Duodenal mucosa (tissue), 2 donors: ENCODE results near the gene SETX.

Source experiments
- H3K27ac ChIP-seq: one replicate; pipeline ENCODE4 v1.7.0; 2013; ENCODE audit warnings: low read depth, low read length
- H3K27me3 ChIP-seq, 2 donors: one replicate each; pipeline ENCODE4 v1.7.0; 2013; ENCODE audit warnings: low read length in 2 of 2, control low read depth in 1 of 2; ENCODE audit not compliant: insufficient read depth in 2 of 2, control insufficient read depth in 1 of 2
- H3K36me3 ChIP-seq, 2 donors: one replicate each; pipeline ENCODE4 v1.7.0; 2013; ENCODE audit warnings: low read length in 2 of 2, control low read depth in 1 of 2; ENCODE audit not compliant: insufficient read depth in 2 of 2, control insufficient read depth in 1 of 2
- H3K4me1 ChIP-seq, 2 donors: one replicate each; pipeline ENCODE4 v1.7.0; 2013; ENCODE audit warnings: low read length in 2 of 2, control low read depth in 1 of 2; ENCODE audit not compliant: insufficient read depth in 2 of 2, control insufficient read depth in 1 of 2
- H3K4me3 ChIP-seq, 2 donors: one replicate each; pipeline ENCODE4 v1.7.0; 2013; ENCODE audit warnings: low read length in 2 of 2, low read depth in 1 of 2
- H3K9ac ChIP-seq, 2 donors: one replicate each; pipeline ENCODE4 v1.7.0; 2013; ENCODE audit warnings: low read length in 2 of 2, low read depth in 1 of 2
- H3K9me3 ChIP-seq, 2 donors: one replicate each; pipeline ENCODE4 v1.7.0; 2013; ENCODE audit warnings: low read length in 2 of 2, control low read depth in 1 of 2; ENCODE audit not compliant: control insufficient read depth in 1 of 2

SETX gene

DNA sequence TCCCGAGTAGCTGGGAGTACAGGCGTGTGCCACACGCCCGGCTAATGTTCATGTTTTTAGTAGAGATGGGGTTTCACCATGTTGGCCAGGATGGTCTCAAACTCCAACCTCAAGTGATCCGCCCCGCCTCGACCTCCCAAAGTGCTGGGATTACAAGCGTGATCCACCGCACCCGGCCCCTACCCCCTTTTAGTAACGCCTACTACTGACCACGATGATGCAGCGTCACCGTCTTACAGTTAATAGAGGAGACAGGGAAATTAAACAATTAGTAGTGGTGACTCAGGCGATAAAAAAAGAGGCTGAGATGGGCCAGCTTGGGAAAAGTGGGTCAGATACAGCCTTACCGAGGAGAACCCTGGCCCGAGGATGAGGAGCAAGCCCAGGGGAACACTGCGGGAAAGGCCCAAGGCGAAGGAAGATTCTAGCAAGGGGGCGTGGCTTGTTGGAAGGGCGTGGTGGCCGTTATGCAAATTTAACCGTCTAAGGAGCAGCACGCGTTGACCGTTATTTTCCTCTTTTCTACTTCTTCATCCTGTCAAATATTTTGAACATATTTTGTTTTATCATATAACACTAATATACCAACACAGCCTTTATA lies 1.6 kb upstream of the SETX start:
- no peaks in the 10 kb centered on the region for H3K9me3 ChIP-seq
- no peak overlapping the region for H3K9ac ChIP-seq
- H3K27me3 ChIP-seq, result no peaks in the 10 kb centered on the region
- H3K36me3 ChIP-seq, result peaks cover 15 to 18% of the 10 kb centered on the region in 2 donors
- H3K4me1 ChIP-seq, result peaks cover 25 to 26% of the 10 kb centered on the region in 2 donors
- no peak overlapping the region for H3K27ac ChIP-seq
- no peak overlapping the region for H3K4me3 ChIP-seq

DNA sequence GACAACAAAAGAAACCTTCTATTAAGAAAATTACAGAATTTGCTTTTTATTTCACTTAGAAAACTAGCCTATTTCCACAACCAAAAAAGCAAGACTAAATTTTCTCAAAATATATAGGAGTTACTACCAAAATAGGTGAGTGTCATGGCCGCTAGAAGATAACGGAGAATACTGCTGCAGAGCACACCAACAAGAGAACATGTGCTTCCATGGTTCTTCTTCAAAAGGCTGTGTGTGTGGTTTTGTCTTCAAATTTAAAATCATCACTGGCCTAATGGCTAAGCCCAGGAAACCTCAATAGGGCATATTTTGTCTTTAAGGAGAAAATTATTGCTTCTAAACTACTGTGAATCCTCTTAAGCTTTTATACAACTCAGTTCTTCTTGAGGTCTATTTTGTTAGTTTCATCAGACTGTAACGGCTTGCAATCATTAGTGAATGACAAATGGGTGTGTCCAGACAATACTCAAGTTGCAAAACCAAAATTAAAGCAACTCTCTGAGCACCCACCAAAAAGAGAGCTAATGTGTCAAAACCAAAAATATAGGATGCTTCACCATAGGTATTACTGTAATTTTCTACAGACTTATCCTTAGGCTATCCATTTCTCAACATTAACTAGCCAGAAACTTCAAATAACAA lies 3.3 kb downstream of the SETX start:
- Histone ChIP-seq H3K9me3 (no peaks in the 10 kb centered on the region), H3K27me3 (no peaks in the 10 kb centered on the region), H3K36me3 (peaks cover 30 to 53% of the 10 kb centered on the region in 2 donors), H3K4me1 (peaks cover 29 to 40% of the 10 kb centered on the region in 2 donors), H3K27ac (no peak overlapping the region), H3K4me3 (peak overlapping the region; percentile 29 to 41), H3K9ac (peak overlapping the region; percentile 27 to 39)

DNA sequence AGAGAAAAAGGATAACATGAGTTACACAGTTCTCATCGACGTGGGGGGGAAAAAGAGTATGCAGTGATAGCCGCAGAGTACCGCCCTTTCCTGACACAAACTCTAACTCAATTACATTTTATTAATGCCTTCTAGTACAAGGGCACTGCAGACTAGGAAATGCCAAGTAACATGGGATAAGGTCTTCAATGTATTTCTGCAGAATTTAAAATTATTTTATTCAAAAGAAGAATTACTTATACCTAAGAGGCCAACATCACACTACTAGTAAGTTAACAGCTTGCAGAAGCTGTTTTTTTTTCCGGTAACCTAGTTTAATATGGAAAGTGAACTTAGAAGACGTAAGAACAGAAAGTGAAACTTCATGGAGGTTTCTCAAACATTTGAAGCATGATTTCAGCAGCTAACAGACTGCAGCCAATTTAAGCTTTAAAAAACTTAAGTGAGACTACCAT lies 3.9 kb downstream of the SETX start:
- no peaks in the 10 kb centered on the region for H3K9me3 ChIP-seq
- H3K27ac ChIP-seq, result no peak overlapping the region
- H3K27me3 ChIP-seq, result no peaks in the 10 kb centered on the region
- H3K36me3 ChIP-seq, result peaks cover 30 to 59% of the 10 kb centered on the region in 2 donors
- peak overlapping the region; percentile 27 to 39 for H3K9ac ChIP-seq
- peak overlapping the region; percentile 41 to 65 for H3K4me3 ChIP-seq
- peaks cover 29 to 40% of the 10 kb centered on the region in 2 donors for H3K4me1 ChIP-seq

DNA sequence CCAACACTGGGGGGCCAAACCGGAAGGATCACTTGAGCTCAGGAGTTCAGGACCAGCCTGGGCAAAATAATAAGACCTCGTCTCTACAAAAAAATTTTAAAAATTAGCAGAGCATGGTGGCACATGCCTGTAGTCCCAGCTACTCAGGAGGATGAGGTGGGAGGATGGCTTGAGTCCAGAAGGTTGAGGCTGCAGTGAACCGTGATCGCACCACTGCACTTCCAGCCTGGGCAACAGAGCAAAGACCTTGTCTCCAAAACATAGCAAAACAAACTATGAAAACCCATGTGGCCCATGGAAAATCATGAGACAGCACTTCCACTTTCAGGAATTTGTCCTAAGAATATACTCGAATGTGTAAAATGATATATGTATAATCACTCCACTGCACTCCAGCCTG lies 6.1 kb downstream of the SETX start:
- Histone ChIP-seq H3K4me3 (no peak overlapping the region), H3K27ac (no peak overlapping the region), H3K27me3 (no peaks in the 10 kb centered on the region), H3K36me3 (peaks cover 42 to 81% of the 10 kb centered on the region in 2 donors), H3K4me1 (peaks cover 27 to 36% of the 10 kb centered on the region in 2 donors), H3K9ac (no peak overlapping the region), H3K9me3 (no peaks in the 10 kb centered on the region)

DNA sequence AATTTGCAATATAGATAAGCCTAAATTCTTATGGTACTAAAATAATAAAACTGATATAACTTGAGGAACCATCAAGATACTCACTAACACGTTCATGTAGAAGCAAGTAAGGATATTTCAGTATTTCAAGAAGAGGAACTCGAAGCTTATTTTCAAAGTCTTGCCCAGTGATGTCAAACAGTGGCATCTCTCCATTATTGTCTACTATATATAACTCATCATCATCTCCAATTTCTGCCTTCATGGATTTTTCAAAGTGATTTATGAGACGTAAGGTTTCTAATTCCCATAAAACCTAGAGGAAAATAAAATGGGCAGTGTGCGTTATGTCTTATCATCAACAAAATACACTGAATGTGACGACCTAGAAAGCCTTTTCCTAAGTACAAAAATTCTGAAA lies 8.6 kb downstream of the SETX start:
- Histone ChIP-seq H3K4me1 (peaks cover 2 to 11% of the 10 kb centered on the region in 2 donors), H3K36me3 (peaks cover 40 to 85% of the 10 kb centered on the region in 2 donors), H3K27ac (no peak overlapping the region), H3K27me3 (no peaks in the 10 kb centered on the region), H3K9me3 (no peaks in the 10 kb centered on the region), H3K4me3 (no peak overlapping the region), H3K9ac (no peak overlapping the region)

DNA sequence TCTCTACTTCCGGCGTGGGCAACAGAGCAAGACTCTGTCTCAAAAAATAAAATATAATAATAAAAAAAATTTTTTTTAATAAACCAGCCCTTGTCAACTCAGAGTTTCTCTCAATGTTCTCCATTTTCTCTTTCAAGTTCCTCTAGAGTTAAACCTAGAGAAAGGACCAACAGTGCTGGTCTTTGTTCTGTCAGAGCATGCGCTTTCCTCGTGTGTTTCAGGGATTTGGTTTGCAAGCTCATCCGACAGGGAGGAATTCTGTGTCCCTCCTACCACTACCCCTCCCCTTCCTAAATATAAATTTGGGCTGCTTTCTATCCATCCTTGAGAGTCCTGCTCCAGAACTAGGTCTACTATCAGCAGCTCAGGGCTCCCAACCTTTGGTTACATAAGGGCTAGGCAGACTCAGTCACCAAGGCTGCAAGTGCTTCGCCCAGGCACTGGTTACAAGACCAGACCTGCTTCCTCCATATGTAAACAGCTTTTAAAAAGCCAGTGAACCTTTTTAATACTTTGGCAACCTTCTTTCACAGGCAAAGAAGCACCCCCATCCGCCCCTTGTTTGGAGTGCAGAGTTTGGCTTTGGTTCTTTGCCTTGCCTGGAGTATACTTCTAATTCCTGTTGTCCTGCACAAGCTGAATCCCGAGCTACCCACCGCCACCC lies 13.5 kb downstream of the SETX start:
- no peak overlapping the region for H3K9ac ChIP-seq
- peaks cover 41 to 79% of the 10 kb centered on the region in 2 donors for H3K36me3 ChIP-seq
- H3K4me1 ChIP-seq, result no peaks in the 10 kb centered on the region
- H3K27ac ChIP-seq, result no peak overlapping the region
- H3K27me3 ChIP-seq, result no peaks in the 10 kb centered on the region
- no peak overlapping the region for H3K4me3 ChIP-seq
- no peaks in the 10 kb centered on the region for H3K9me3 ChIP-seq

DNA sequence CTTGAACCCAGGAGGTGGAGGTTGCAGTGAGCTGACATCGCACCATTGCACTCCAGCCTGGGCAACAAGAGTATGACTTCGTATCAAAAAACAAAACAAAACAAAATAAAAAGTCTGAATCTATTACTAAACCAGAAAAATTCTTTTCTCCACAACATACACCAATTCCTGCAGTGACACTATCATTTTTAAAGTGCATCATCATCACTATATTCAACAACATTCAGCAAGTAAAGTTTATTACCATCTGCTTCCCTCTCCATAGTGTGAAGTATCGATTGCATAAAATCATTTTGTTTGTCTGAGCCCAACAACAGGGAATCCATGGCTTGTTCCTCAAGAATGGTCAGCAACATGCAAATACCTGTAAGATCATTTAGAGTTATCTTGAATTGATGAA lies 20.4 kb downstream of the SETX start:
- peaks cover 38 to 77% of the 10 kb centered on the region in 2 donors for H3K36me3 ChIP-seq

DNA sequence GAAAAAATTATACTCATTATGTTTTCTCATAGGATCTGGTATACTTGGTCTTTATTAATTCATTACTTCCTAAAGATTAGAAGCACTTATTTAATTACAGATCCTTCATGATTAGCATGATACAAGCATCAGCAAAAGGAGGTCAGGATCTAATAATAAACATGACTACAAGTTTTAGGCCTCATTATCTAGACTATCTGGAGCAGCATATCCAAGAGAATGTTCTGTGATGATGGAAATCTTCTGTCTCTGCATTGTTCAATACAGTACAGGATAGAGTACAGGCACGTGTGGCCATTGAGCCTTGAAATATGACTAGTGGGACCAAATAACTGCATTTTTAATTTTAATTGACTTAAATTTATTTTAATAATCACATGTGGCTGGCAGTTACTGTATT lies 21.2 kb downstream of the SETX start:
- Histone ChIP-seq H3K9me3 (no peaks in the 10 kb centered on the region), H3K36me3 (peaks cover 46 to 83% of the 10 kb centered on the region in 2 donors), H3K27ac (no peak overlapping the region), H3K27me3 (no peaks in the 10 kb centered on the region), H3K9ac (no peak overlapping the region), H3K4me1 (no peaks in the 10 kb centered on the region), H3K4me3 (no peak overlapping the region)

More for the DNA sequence above, 20.4 kb downstream of the SETX start:
- Histone ChIP-seq H3K27me3 (no peaks in the 10 kb centered on the region), H3K9me3 (no peaks in the 10 kb centered on the region), H3K4me1 (no peaks in the 10 kb centered on the region), H3K4me3 (no peak overlapping the region), H3K27ac (no peak overlapping the region), H3K9ac (no peak overlapping the region)

DNA sequence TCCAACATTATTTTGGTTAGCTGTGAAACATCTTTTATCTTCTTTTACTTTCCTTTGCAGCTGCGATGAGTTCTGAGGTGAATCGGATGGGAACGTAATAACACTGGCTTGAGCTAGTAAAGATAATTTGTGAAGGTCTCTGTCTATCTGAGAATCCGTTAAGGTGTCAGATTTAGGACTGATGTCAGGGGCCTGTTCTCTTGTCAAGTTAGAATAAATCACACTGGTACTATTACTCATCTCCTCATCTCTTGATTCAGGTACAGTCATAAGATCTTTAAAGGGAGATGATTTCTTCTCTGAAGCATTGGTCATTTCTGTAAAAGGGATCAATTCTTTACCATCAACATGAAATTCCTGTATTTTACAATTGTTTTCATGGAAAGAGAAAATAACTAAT lies 26.2 kb downstream of the SETX start:
- H3K27me3 ChIP-seq, result no peaks in the 10 kb centered on the region
- H3K27ac ChIP-seq, result no peak overlapping the region
- H3K9ac ChIP-seq, result no peak overlapping the region
- H3K9me3 ChIP-seq, result no peaks in the 10 kb centered on the region
- no peaks in the 10 kb centered on the region for H3K4me1 ChIP-seq
- no peak overlapping the region for H3K4me3 ChIP-seq
- H3K36me3 ChIP-seq, result peaks cover 44 to 76% of the 10 kb centered on the region in 2 donors

DNA sequence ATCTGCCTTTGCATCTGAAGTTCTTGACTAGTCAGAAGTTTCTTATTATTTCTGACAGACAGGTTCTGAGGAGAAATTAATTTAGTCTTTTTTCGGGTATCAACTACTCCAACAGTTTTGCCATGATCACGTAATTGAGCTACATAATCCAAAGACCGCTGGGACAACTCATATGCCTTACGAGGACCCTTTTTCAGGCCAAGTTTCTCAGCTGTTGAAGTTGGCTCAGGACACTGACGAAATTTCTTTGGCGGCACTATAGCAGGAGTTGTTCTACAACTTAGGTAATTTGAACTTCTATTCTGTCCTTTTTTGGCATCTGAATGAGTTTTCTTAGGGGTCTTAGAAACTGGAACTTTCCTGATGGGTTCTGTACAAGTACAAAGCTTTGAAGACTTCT lies 27.2 kb downstream of the SETX start:
- Histone ChIP-seq H3K9me3 (no peaks in the 10 kb centered on the region), H3K36me3 (peaks cover 46 to 72% of the 10 kb centered on the region in 2 donors), H3K27me3 (no peaks in the 10 kb centered on the region), H3K4me1 (no peaks in the 10 kb centered on the region), H3K9ac (no peak overlapping the region), H3K4me3 (no peak overlapping the region), H3K27ac (no peak overlapping the region)
